ENCODE measurements around the gene KCNJ11. TPM values are rescaled to one million over a fixed set of nuclear protein-coding genes. Genes with fewer than 3 reads are reported as not detected.

Gene KCNJ11
- total and polyA plus RNA-seq, 4 experiments from 2014 or later = 0.24 TPM; not detected in 3

GRCh38 chr11:17366495-17366894 is 22.0 kb downstream of the KCNJ11 start:
- H3K27ac ChIP-seq (ENCODE audit: low read depth, low read length) = no peak overlapping the region
- peaks cover 35 to 48% of the 10 kb centered on the region in 2 donors for H3K36me3 Mint-ChIP-seq
- POLR2A ChIA-PET (ENCODE audit: partially characterized antibody) = no interaction called here

GRCh38 chr11:17354601-17354991 is 33.9 kb downstream of the KCNJ11 start:
- ChIA-PET POLR2A (ENCODE audit: partially characterized antibody) (interaction anchor here (0.6 to 3.9 kb wide), 8 partner anchors 10 to 278 kb away, joined by 3 to 30 read pairs (median 4); partner anchors contain the start of genes NUCB2 and PIK3C2A), CTCF (ENCODE audit: partially characterized antibody) (interaction anchor here (0.9 to 3.8 kb wide), 16 partner anchors 9 to 174 kb away, joined by 3 to 26 read pairs (median 5); partner anchors contain the start of genes KCNJ11 and NUCB2)
- Histone ChIP-seq H3K36me3 (ENCODE audit: insufficient read depth, low read length) (no peaks in the 10 kb centered on the region), H3K27me3 (ENCODE audit: insufficient read depth, low read length) (no peaks in the 10 kb centered on the region), H3K4me1 (ENCODE audit: insufficient read depth, low read length) (peaks cover 29% of the 10 kb centered on the region), H3K27ac (ENCODE audit: low read depth, low read length) (no peak overlapping the region), H3K4me3 (ENCODE audit: low read length in 2 of 2) (no peak overlapping the region), H3K9me3 (ENCODE audit: control insufficient read depth in 1 of 2, low read length in 2 of 2) (no peaks in the 10 kb centered on the region)
- DNase-seq = peak; percentile 62 to 71 (median 65)
- Mint-ChIP-seq H3K27me3 (peaks cover 0 to 1% of the 10 kb centered on the region in 2 donors), H3K36me3 (peaks cover 0 to 6% of the 10 kb centered on the region in 2 donors), H3K27ac (peak overlapping the region in 5 of 7 donors; percentile 22 to 76 (median 64)), H3K4me1 (peaks cover 17 to 44% (median 28%) of the 10 kb centered on the region in 4 donors), H3K4me3 (peak overlapping the region in 7 of 8 donors; percentile 74 to 98 (median 94)), H3K9me3 (peaks cover 0 to 4% (median 0%) of the 10 kb centered on the region in 8 donors)
- intact Hi-C loops (cut with micrococcal nuclease) = loop anchor here (1.0 to 5.0 kb wide), 2 partner anchors 124 to 277 kb away; partner anchors contain the start of gene RPS13

More at GRCh38 chr11:17366495-17366894, 22.0 kb downstream of the KCNJ11 start:
- Histone ChIP-seq H3K4me1 (ENCODE audit: insufficient read depth, low read length) (no peaks in the 10 kb centered on the region), H3K9me3 (ENCODE audit: control insufficient read depth in 1 of 2, low read length in 2 of 2) (peaks cover 0 to 12% of the 10 kb centered on the region in 2 donors), H3K36me3 (ENCODE audit: insufficient read depth, low read length) (no peaks in the 10 kb centered on the region), H3K4me3 (ENCODE audit: low read length in 2 of 2) (no peak overlapping the region), H3K27me3 (ENCODE audit: insufficient read depth, low read length) (no peaks in the 10 kb centered on the region)
- CTCF ChIA-PET (ENCODE audit: partially characterized antibody) = interaction anchor here (1.0 to 2.1 kb wide), 6 partner anchors 12 to 162 kb away, joined by 3 to 15 read pairs (median 4); partner anchors contain the start of gene KCNJ11
- DNase-seq = no peak
- intact Hi-C loops (cut with micrococcal nuclease) = no loop called here
- Mint-ChIP-seq H3K27me3 (no peaks in the 10 kb centered on the region), H3K4me1 (no peaks in the 10 kb centered on the region), H3K4me3 (no peak overlapping the region), H3K9me3 (peaks cover 0 to 33% (median 24%) of the 10 kb centered on the region in 8 donors), H3K27ac (no peak overlapping the region)

DNA sequence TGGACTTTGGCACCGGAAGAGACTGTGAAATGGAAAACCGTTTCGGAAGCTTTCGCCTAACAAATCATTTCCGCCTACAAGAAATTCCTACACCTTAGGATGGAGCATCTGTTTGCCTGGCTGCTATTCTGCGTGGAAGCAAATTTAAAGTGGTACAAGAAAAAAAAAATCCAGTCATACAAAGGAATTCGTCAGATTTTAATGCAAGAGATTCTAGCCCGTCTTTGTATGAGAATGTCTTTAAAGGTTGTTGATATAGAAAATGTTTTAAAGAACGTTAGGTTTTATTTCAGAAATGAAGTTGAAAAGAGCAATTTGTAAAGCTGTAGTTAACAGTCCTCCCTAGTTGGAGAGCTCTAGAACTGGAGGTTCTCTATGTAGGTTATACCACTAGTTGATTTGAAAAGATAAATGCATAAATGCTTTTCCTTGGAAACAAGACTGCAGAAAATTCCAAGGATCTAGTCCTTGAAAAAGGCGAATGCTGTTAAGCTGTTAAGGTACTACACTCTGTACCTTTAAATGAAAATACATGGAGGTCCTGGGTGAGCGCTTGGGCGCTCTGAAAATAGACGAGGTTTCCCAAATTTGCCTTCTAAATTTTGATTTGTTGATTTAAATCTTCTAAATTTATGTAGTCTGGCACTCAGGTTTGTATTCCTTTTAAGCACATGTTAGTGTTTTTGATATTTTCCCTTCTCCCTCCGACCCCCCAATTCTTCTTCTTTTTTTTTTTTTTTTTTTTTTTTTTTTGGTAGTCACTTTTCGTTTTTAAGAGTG is 34.4 kb downstream of the KCNJ11 start:
- Histone ChIP-seq H3K4me1 (ENCODE audit: insufficient read depth, low read length) (peaks cover 29% of the 10 kb centered on the region), H3K27me3 (ENCODE audit: insufficient read depth, low read length) (no peaks in the 10 kb centered on the region), H3K9me3 (ENCODE audit: control insufficient read depth in 1 of 2, low read length in 2 of 2) (no peaks in the 10 kb centered on the region), H3K27ac (ENCODE audit: low read depth, low read length) (peak overlapping the region; percentile 11), H3K36me3 (ENCODE audit: insufficient read depth, low read length) (no peaks in the 10 kb centered on the region), H3K4me3 (ENCODE audit: low read length in 2 of 2) (peak overlapping the region; percentile 51 to 79)
- H3K4me1 Mint-ChIP-seq = peaks cover 17 to 44% (median 28%) of the 10 kb centered on the region in 4 donors
- peaks cover 0 to 6% of the 10 kb centered on the region in 2 donors for H3K36me3 Mint-ChIP-seq
- peak in 2 of 5 donors; percentile 10 to 13 for DNase-seq
- peaks cover 0 to 1% of the 10 kb centered on the region in 2 donors for H3K27me3 Mint-ChIP-seq
- peak overlapping the region; percentile 60 to 84 (median 70) for H3K27ac Mint-ChIP-seq
- CTCF ChIA-PET (ENCODE audit: partially characterized antibody) = interaction anchor here (0.8 to 3.8 kb wide), 20 partner anchors 9 to 174 kb away, joined by 3 to 26 read pairs (median 5); partner anchors contain the start of genes KCNJ11 and NUCB2
- POLR2A ChIA-PET (ENCODE audit: partially characterized antibody) = interaction anchor here (0.6 to 3.9 kb wide), 12 partner anchors 9 to 278 kb away, joined by 3 to 30 read pairs (median 4); partner anchors contain the start of genes NUCB2 and PIK3C2A
- peak overlapping the region; percentile 87 to 98 (median 94) for H3K4me3 Mint-ChIP-seq
- H3K9me3 Mint-ChIP-seq = peaks cover 0 to 4% (median 0%) of the 10 kb centered on the region in 8 donors
- intact Hi-C loops (cut with micrococcal nuclease) = loop anchor here (1.0 to 5.0 kb wide), 5 partner anchors 35 to 277 kb away; partner anchors contain the start of genes KCNJ11, NUCB2 and RPS13

- Histone ChIP-seq H3K4me3 (ENCODE audit: low read length in 2 of 2) (peak overlapping the region; percentile 51 to 79), H3K27me3 (ENCODE audit: insufficient read depth, low read length) (no peaks in the 10 kb centered on the region), H3K27ac (ENCODE audit: low read depth, low read length) (peak overlapping the region; percentile 11), H3K36me3 (ENCODE audit: insufficient read depth, low read length) (no peaks in the 10 kb centered on the region), H3K4me1 (ENCODE audit: insufficient read depth, low read length) (peaks cover 29% of the 10 kb centered on the region), H3K9me3 (ENCODE audit: control insufficient read depth in 1 of 2, low read length in 2 of 2) (no peaks in the 10 kb centered on the region)
- H3K27ac Mint-ChIP-seq = peak overlapping the region; percentile 84 to 91 (median 90)
- intact Hi-C loops (cut with micrococcal nuclease) = loop anchor here (1.0 to 5.0 kb wide), 4 partner anchors 36 to 276 kb away; partner anchors contain the start of genes KCNJ11, NUCB2 and RPS13
- H3K9me3 Mint-ChIP-seq = peaks cover 0 to 4% (median 0%) of the 10 kb centered on the region in 8 donors
- peak overlapping the region; percentile 87 to 98 (median 94) for H3K4me3 Mint-ChIP-seq
- DNase-seq = peak; percentile 39 to 69 (median 41)
- POLR2A ChIA-PET (ENCODE audit: partially characterized antibody) = interaction anchor here (0.7 to 3.9 kb wide), 8 partner anchors 67 to 1235 kb away, joined by 3 to 30 read pairs (median 4); partner anchors contain the start of genes NUCB2 and PIK3C2A
- peaks cover 17 to 44% (median 28%) of the 10 kb centered on the region in 4 donors for H3K4me1 Mint-ChIP-seq
- peaks cover 0 to 6% of the 10 kb centered on the region in 2 donors for H3K36me3 Mint-ChIP-seq
- CTCF ChIA-PET (ENCODE audit: partially characterized antibody) = interaction anchor here (0.8 to 3.8 kb wide), 16 partner anchors 8 to 175 kb away, joined by 3 to 26 read pairs (median 5); partner anchors contain the start of genes KCNJ11 and NUCB2
- H3K27me3 Mint-ChIP-seq = peaks cover 0 to 1% of the 10 kb centered on the region in 2 donors
These were observed 35.3 kb downstream of the KCNJ11 start for GRCh38 chr11:17352950-17353820.

DNA sequence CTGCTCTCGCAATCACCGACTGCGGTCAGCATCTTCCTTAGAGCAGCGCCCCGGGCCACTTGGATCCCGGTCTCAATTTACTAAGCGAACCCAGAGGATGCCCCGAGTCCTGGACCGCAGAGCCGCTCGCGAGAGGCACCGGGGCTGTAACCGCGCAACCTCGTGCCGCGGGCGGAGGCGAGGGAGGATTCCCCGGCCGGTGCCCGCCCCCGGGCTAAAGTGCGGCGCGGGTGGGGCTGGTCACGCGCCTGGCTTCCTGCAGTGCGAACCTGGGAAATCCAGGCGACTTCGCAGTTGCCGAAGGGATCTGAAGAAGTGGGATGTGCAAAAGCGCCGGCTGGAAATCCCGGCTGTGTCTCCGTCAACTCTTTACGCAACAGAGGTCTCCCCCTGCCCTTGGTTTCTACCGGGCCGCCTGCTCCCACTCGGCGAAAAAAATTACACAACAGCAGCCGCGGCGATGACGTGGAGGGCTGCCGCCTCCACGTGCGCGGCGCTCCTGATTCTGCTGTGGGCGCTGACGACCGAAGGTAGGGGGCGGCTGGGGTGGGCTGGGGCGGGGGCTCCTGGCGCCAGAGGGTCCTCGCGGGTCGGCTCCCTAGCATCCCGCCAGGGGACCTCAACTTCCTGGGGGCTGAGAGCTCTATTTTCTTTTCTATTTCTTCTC is 36.8 kb downstream of the KCNJ11 start, which contains the start of gene NCR3LG1:
NCR3LG1 (plus strand) TSS at position 291 of the 667 bp plus-strand sequence; CDS start at position 461, 170 bp downstream.
- Mint-ChIP-seq H3K27me3 (peaks cover 0 to 1% of the 10 kb centered on the region in 2 donors), H3K9me3 (peaks cover 0 to 4% (median 0%) of the 10 kb centered on the region in 8 donors), H3K4me3 (peak within 1 kb of the TSS; percentile 87 to 98 (median 94)), H3K27ac (peak within 1 kb of the TSS; percentile 73 to 91 (median 90)), H3K36me3 (peaks cover 0 to 6% of the 10 kb centered on the region in 2 donors), H3K4me1 (peaks cover 17 to 44% (median 28%) of the 10 kb centered on the region in 4 donors)
- H3K36me3 ChIP-seq (ENCODE audit: insufficient read depth, low read length) = no peaks in the 10 kb centered on the region
- no peaks in the 10 kb centered on the region for H3K9me3 ChIP-seq (ENCODE audit: control insufficient read depth in 1 of 2, low read length in 2 of 2)
- H3K4me3 ChIP-seq (ENCODE audit: low read length in 2 of 2) = peak within 1 kb of the TSS; percentile 51 to 79
- intact Hi-C loops (cut with micrococcal nuclease) = loop anchor here (2.0 to 5.0 kb wide), 3 partner anchors 37 to 274 kb away; partner anchors contain the start of genes KCNJ11 and RPS13
- peaks cover 29% of the 10 kb centered on the region for H3K4me1 ChIP-seq (ENCODE audit: insufficient read depth, low read length)
- CTCF ChIA-PET (ENCODE audit: partially characterized antibody) = interaction anchor here (3.8 kb wide), 2 partner anchors 32 to 122 kb away, joined by 21 to 26 read pairs; no protein-coding TSS in a partner anchor
- POLR2A ChIA-PET (ENCODE audit: partially characterized antibody) = interaction anchor here (0.6 to 3.9 kb wide), 4 partner anchors 65 to 274 kb away, joined by 3 to 30 read pairs (median 6); partner anchors contain the start of genes NUCB2 and PIK3C2A
- DNase-seq = peak; percentile 61 to 81 (median 70)
- no peak within 1 kb of the TSS for H3K27ac ChIP-seq (ENCODE audit: low read depth, low read length)
- no peaks in the 10 kb centered on the region for H3K27me3 ChIP-seq (ENCODE audit: insufficient read depth, low read length)
